Measurements from ENCODE around the gene ZSCAN2.

The ZSCAN2 gene

GRCh38 chr15:84624359-84624758 lies 23.6 kb downstream of the ZSCAN2 start:
- DNase-seq = no peak
- TF ChIP-seq CTCF (IDR thresholded peaks at IDR 0.05; ENCODE audit: low read depth, low read length) = no peak
- Histone ChIP-seq H3K9me3 (ENCODE audit: severe bottlenecking) (peaks cover 19% of the 10 kb centered on the region), H3K4me3 (ENCODE audit: low read depth, low read length) (no peak overlapping the region), H3K27ac (no peak overlapping the region), H3K27me3 (ENCODE audit: insufficient read depth, low read depth, severe bottlenecking) (no peaks in the 10 kb centered on the region), H3K36me3 (peaks cover 39% of the 10 kb centered on the region)

- no peaks in the 10 kb centered on the region for H3K27me3 ChIP-seq (ENCODE audit: insufficient read depth, low read depth, severe bottlenecking)
- H3K36me3 ChIP-seq = peaks cover 36% of the 10 kb centered on the region
- peaks cover 17% of the 10 kb centered on the region for H3K9me3 ChIP-seq (ENCODE audit: severe bottlenecking)
- no peak overlapping the region for H3K27ac ChIP-seq
- no peak for DNase-seq
- no peak overlapping the region for H3K4me3 ChIP-seq (ENCODE audit: low read depth, low read length)
- TF ChIP-seq CTCF (IDR thresholded peaks at IDR 0.05; ENCODE audit: low read depth, low read length) = no peak
Observed at GRCh38 chr15:84625123-84625522, 24.3 kb downstream of the ZSCAN2 start.

GRCh38 chr15:84629033-84629432 lies 28.2 kb downstream of the ZSCAN2 start:
- Histone ChIP-seq H3K36me3 (no peaks in the 10 kb centered on the region), H3K27me3 (ENCODE audit: insufficient read depth, low read depth, severe bottlenecking) (peaks cover 4% of the 10 kb centered on the region), H3K9me3 (ENCODE audit: severe bottlenecking) (no peaks in the 10 kb centered on the region), H3K4me3 (ENCODE audit: low read depth, low read length) (no peak overlapping the region), H3K27ac (no peak overlapping the region)
- no peak for TF ChIP-seq CTCF (IDR thresholded peaks at IDR 0.05; ENCODE audit: low read depth, low read length)
- no peak for DNase-seq

- TF ChIP-seq CTCF (IDR thresholded peaks at IDR 0.05; ENCODE audit: low read depth, low read length) = no peak
- Histone ChIP-seq H3K9me3 (ENCODE audit: severe bottlenecking) (no peaks in the 10 kb centered on the region), H3K4me3 (ENCODE audit: low read depth, low read length) (peak overlapping the region; percentile 57), H3K27ac (peak overlapping the region; percentile 42; the same call in 1 of the 2 replicates), H3K36me3 (no peaks in the 10 kb centered on the region), H3K27me3 (ENCODE audit: insufficient read depth, low read depth, severe bottlenecking) (peaks cover 9% of the 10 kb centered on the region)
- no peak for DNase-seq
Observed at GRCh38 chr15:84631706-84632272, 31.0 kb downstream of the ZSCAN2 start.

- Histone ChIP-seq H3K4me3 (ENCODE audit: low read depth, low read length) (peak overlapping the region; percentile 41), H3K36me3 (no peaks in the 10 kb centered on the region), H3K27ac (no peak overlapping the region), H3K27me3 (ENCODE audit: insufficient read depth, low read depth, severe bottlenecking) (peaks cover 9% of the 10 kb centered on the region), H3K9me3 (ENCODE audit: severe bottlenecking) (no peaks in the 10 kb centered on the region)
- DNase-seq = peak; percentile 66
- no peak for TF ChIP-seq CTCF (IDR thresholded peaks at IDR 0.05; ENCODE audit: low read depth, low read length)
Observed at GRCh38 chr15:84633311-84634227, 32.8 kb downstream of the ZSCAN2 start.

Measured in WERI-Rb-1 (cell line).